ENCODE data around the gene OLAH.

The OLAH gene

GRCh38 chr10:15122477-15123030 is 78.8 kb downstream of the OLAH start:
- DNase-seq (ENCODE audit: low read depth in 2 of 3, low spot score in 1 of 3) = no peak
